ENCODE measurements around the gene ARHGAP26.
A peak's percentile ranks its signal among the peaks of the same experiment; 100 is the strongest.

ARHGAP26 gene

GRCh38 chr5:142938266-142938880, 168.2 kb downstream of the ARHGAP26 start:
- H3K4me3 ChIP-seq (ENCODE audit: low read depth, low read length), result no peak overlapping the region
- TF ChIP-seq CTCF (IDR thresholded peaks at IDR 0.05; ENCODE audit: control insufficient read depth, extremely low read depth, insufficient read depth), result no peak
- DNase-seq (ENCODE audit: low read depth), result no peak

GRCh38 chr5:142939006-142939405, 168.8 kb downstream of the ARHGAP26 start:
- no peak for DNase-seq (ENCODE audit: low read depth)
- no peak for TF ChIP-seq CTCF (IDR thresholded peaks at IDR 0.05; ENCODE audit: control insufficient read depth, extremely low read depth, insufficient read depth)
- no peak overlapping the region for H3K4me3 ChIP-seq (ENCODE audit: low read depth, low read length)

GRCh38 chr5:142939884-142940283, 169.7 kb downstream of the ARHGAP26 start:
- no peak for TF ChIP-seq CTCF (IDR thresholded peaks at IDR 0.05; ENCODE audit: control insufficient read depth, extremely low read depth, insufficient read depth)
- no peak overlapping the region for H3K4me3 ChIP-seq (ENCODE audit: low read depth, low read length)
- DNase-seq (ENCODE audit: low read depth), result no peak

GRCh38 chr5:142941245-142941644, 171.1 kb downstream of the ARHGAP26 start:
- no peak for DNase-seq (ENCODE audit: low read depth)
- no peak for TF ChIP-seq CTCF (IDR thresholded peaks at IDR 0.05; ENCODE audit: control insufficient read depth, extremely low read depth, insufficient read depth)
- H3K4me3 ChIP-seq (ENCODE audit: low read depth, low read length), result no peak overlapping the region

- no peak for TF ChIP-seq CTCF (IDR thresholded peaks at IDR 0.05; ENCODE audit: control insufficient read depth, extremely low read depth, insufficient read depth)
- no peak overlapping the region for H3K4me3 ChIP-seq (ENCODE audit: low read depth, low read length)
- DNase-seq (ENCODE audit: low read depth), result peak; percentile 89
These were observed 172.7 kb downstream of the ARHGAP26 start for GRCh38 chr5:142942901-142943300.

GRCh38 chr5:142944140-142944539, 174.0 kb downstream of the ARHGAP26 start:
- no peak for DNase-seq (ENCODE audit: low read depth)
- H3K4me3 ChIP-seq (ENCODE audit: low read depth, low read length), result no peak overlapping the region
- TF ChIP-seq CTCF (IDR thresholded peaks at IDR 0.05; ENCODE audit: control insufficient read depth, extremely low read depth, insufficient read depth), result no peak

GRCh38 chr5:142945321-142945720, 175.1 kb downstream of the ARHGAP26 start:
- no peak overlapping the region for H3K4me3 ChIP-seq (ENCODE audit: low read depth, low read length)
- no peak for TF ChIP-seq CTCF (IDR thresholded peaks at IDR 0.05; ENCODE audit: control insufficient read depth, extremely low read depth, insufficient read depth)
- DNase-seq (ENCODE audit: low read depth), result no peak

Measured in LNCaP clone FGC (cell line).